Neural cell (in vitro differentiated cells): ENCODE results near the gene FHOD3. TPM values are rescaled to one million over a fixed set of nuclear protein-coding genes. Genes with fewer than 3 reads are reported as not detected.

ENCODE experiments used
- H2AFZ ChIP-seq: fragments of 200-600, 300-800 bp; sonication (generic), shearing (Covaris generic); 2 replicates; pipeline ENCODE4 v1.6.0; 2014; ENCODE audit warnings: low read depth, mild to moderate bottlenecking, antibody characterized with exemption, low read length, moderate library complexity
- H3F3A ChIP-seq: fragments of 200-600 bp; shearing (Covaris generic); 2 replicates; pipeline ENCODE4 v1.6.1; 2016; ENCODE audit warnings: mild to moderate bottlenecking, moderate library complexity, mixed read lengths, antibody characterized with exemption, low read length; ENCODE audit not compliant: insufficient read depth, poor library complexity, severe bottlenecking
- H3K27ac ChIP-seq: fragments of 200-600, 300-800 bp; sonication (generic), shearing (Covaris generic); 2 replicates; pipeline ENCODE4 v1.5.1; 2014; ENCODE audit warnings: mild to moderate bottlenecking, low read length, moderate library complexity
- H3K27me3 ChIP-seq: fragments of 300-800, 200-600 bp; sonication (generic), shearing (Covaris generic); 2 replicates; pipeline ENCODE4 v1.6.0; 2014; ENCODE audit warnings: mild to moderate bottlenecking, low read depth, low read length, moderate library complexity; ENCODE audit not compliant: insufficient read depth
- H3K36me3 ChIP-seq: fragments of 300-800, 200-600 bp; sonication (generic), shearing (Covaris generic); 2 replicates; pipeline ENCODE4 v1.5.1; 2014; ENCODE audit warnings: mild to moderate bottlenecking, antibody characterized with exemption, low read length, moderate library complexity; ENCODE audit not compliant: insufficient read depth
- H3K4me2 ChIP-seq: fragments of 300-800, 200-600 bp; sonication (generic), shearing (Covaris generic); 2 replicates; pipeline ENCODE4 v1.6.0; 2014; ENCODE audit warnings: mild to moderate bottlenecking, low read length
- H3K4me3 ChIP-seq: fragments of 300-800, 200-600 bp; sonication (generic), shearing (Covaris generic); 2 replicates; pipeline ENCODE4 v1.5.1; 2014; ENCODE audit warnings: mild to moderate bottlenecking, low read length, moderate library complexity
- H3K79me2 ChIP-seq: fragments of 200-600 bp; shearing (Covaris generic); replicated peaks from 2 replicates; pipeline ENCODE4 v1.6.0; 2014; ENCODE audit warnings: mild to moderate bottlenecking, low read length, moderate library complexity; ENCODE audit not compliant: insufficient read depth
- H3K9ac ChIP-seq: fragments of 300-800, 200-600 bp; sonication (generic), shearing (Covaris generic); 2 replicates; pipeline ENCODE4 v1.6.1; 2016; ENCODE audit warnings: mild to moderate bottlenecking, low read length, mixed read lengths
- H3K9me2 ChIP-seq: fragments of 200-600 bp; shearing (Covaris generic); 2 replicates; pipeline ENCODE4 v1.6.1; 2016; ENCODE audit warnings: mild to moderate bottlenecking, low read length, mixed read lengths; ENCODE audit not compliant: insufficient read depth
- H3K9me3 ChIP-seq: fragments of 200-600, 300-800 bp; sonication (generic), shearing (Covaris generic); 2 replicates; pipeline ENCODE4 v1.6.1; 2016; ENCODE audit warnings: mild to moderate bottlenecking, mixed run types, low read length, moderate library complexity, mixed read lengths
- H4K20me1 ChIP-seq: fragments of 200-600 bp; shearing (Covaris generic); 2 replicates; pipeline ENCODE4 v1.6.1; 2016; ENCODE audit warnings: mild to moderate bottlenecking, mixed run types; ENCODE audit not compliant: insufficient read depth
- CTCF ChIP-seq: fragments of 450-650 bp; IDR thresholded peaks from 2 replicates; pipeline ENCODE4 v1.5.1; 2014; ENCODE audit warnings: antibody characterized with exemption, mild to moderate bottlenecking, moderate library complexity; ENCODE audit not compliant: poor library complexity, severe bottlenecking
- EP300 ChIP-seq: fragments of 450-650 bp; conservative IDR thresholded peaks from 2 replicates; pipeline ENCODE4 v1.6.1; 2014; ENCODE audit warnings: antibody characterized with exemption, mild to moderate bottlenecking, moderate library complexity; ENCODE audit not compliant: poor library complexity, severe bottlenecking
- EZH2 ChIP-seq: fragments of 200-600, 300-800 bp; shearing (Covaris generic), sonication (generic); IDR thresholded peaks from 2 replicates; pipeline ENCODE4 v1.6.1; 2014; ENCODE audit warnings: antibody characterized with exemption, low read length, borderline replicate concordance, mild to moderate bottlenecking; ENCODE audit not compliant: insufficient read depth, poor library complexity, severe bottlenecking
- MXI1 ChIP-seq: fragments of 450-650 bp; conservative IDR thresholded peaks from 2 replicates; pipeline ENCODE4 v1.6.1; 2014; ENCODE audit warnings: antibody characterized with exemption, mild to moderate bottlenecking; ENCODE audit not compliant: poor library complexity, severe bottlenecking
- POLR2AphosphoS5 ChIP-seq: IDR thresholded peaks from 2 replicates; pipeline ENCODE4 v1.6.1; 2012
- RAD21 ChIP-seq: fragments of 450-650 bp; conservative IDR thresholded peaks from 2 replicates; pipeline ENCODE4 v1.6.1; 2014; ENCODE audit warnings: antibody characterized with exemption, mild to moderate bottlenecking, moderate library complexity
- SMC3 ChIP-seq: fragments of 450-650 bp; conservative IDR thresholded peaks from 2 replicates; pipeline ENCODE4 v1.6.1; 2014; ENCODE audit warnings: antibody characterized with exemption, mild to moderate bottlenecking, moderate library complexity; ENCODE audit not compliant: poor library complexity
- TAF1 ChIP-seq: IDR thresholded peaks from 2 replicates; pipeline ENCODE4 v1.6.1; 2012; ENCODE audit warnings: low read depth
- polyA plus RNA-seq: library from polyadenylated mRNA; depleted of rRNA; stranded (reverse); fragments of >200 nt; gene quantifications from 2 replicates; pipeline ENCODE4 v1.2.3, GENCODE V29; 2014
- TF ChIP-seq, protein P1 (sequence below): IDR thresholded peaks from 2 replicates; pipeline ENCODE4 v1.6.1; 2012; ENCODE audit warnings: borderline replicate concordance

FHOD3 gene
- polyA plus RNA-seq, 1 donor from 2014 or later, result 19.4 TPM

DNA sequence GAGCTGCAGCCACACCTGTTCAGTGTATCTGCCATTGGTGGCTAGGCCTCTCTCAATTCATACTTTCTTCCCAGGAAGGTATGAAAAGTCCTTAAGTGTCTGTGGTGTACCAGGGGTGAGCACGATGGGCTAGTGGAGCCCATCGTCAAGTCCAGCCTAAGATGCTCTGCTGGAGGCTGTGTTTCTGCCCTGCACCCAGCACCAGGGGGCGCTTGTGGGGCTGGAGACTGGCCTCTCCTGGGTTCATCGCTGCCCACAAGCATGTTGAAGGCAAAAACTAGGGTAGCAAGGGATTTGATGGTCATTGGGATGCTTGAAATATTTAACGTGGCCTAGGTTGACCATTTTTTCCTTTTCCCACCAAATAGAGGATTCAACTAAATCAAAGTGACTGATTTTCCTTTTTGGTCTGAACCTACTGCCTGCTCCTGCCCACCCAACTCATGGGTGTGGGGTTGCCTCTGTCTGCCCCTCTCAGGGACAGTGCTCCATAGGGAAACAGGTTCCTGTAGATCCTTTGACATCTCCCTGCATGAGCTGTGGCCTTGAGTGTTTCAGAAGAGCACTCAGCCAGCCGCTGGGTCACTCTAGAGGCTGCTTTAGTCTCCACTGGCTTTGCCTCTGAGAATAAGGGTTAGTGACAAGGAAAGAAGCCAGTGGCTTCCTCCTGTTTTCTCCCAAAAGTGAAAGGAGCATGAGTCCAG, 472.2 kb downstream of the FHOD3 start:
- Histone ChIP-seq H4K20me1 (no peaks in the 10 kb centered on the region), H3K9me2 (no peaks in the 10 kb centered on the region), H2AFZ (no peak overlapping the region), H3K36me3 (no peaks in the 10 kb centered on the region), H3K4me2 (no peak overlapping the region), H3K27me3 (no peaks in the 10 kb centered on the region), H3K79me2 (no peaks in the 10 kb centered on the region), H3K4me3 (no peak overlapping the region), H3F3A (no peaks in the 10 kb centered on the region), H3K27ac (no peak overlapping the region), H3K9me3 (no peaks in the 10 kb centered on the region), H3K9ac (no peak overlapping the region)
- no peak for TF ChIP-seq SMC3

DNA sequence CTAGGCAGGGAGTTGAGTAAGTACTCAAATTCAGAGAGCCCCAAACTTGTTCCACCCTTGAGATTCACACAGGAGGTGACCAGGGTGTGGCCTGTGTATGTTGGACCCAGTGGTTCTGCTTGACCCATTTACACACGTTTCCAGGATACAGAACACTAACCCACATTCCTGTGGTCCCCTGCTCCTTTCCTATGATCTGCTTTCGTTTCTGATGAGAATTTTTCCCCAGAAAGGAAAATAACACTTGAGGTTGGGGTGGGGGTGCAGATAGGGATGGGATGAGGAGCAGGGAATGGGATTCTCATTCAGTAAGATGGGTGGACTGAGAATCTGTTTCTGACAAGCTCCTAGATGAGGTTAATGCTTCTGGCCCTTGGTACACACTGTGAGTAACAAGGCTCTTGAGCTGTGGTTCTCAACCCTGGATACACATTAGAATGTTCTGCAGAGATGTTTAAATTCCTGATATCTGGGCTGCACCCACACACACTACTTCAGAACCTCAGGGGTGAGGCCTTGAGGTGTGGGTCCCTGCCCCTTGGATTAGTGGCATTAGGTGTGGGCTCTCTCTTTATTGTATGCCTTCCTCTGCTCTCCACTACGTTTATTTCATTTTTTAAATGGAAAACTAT, 472.9 kb downstream of the FHOD3 start:
- Histone ChIP-seq H3K36me3 (no peaks in the 10 kb centered on the region), H3K9me3 (no peaks in the 10 kb centered on the region), H3K4me2 (no peak overlapping the region), H3K79me2 (no peaks in the 10 kb centered on the region), H3K27ac (no peak overlapping the region), H2AFZ (no peak overlapping the region), H3F3A (no peaks in the 10 kb centered on the region), H3K9ac (no peak overlapping the region), H3K27me3 (no peaks in the 10 kb centered on the region), H3K4me3 (no peak overlapping the region), H3K9me2 (no peaks in the 10 kb centered on the region), H4K20me1 (no peaks in the 10 kb centered on the region)
- TF ChIP-seq MXI1, result no peak

DNA sequence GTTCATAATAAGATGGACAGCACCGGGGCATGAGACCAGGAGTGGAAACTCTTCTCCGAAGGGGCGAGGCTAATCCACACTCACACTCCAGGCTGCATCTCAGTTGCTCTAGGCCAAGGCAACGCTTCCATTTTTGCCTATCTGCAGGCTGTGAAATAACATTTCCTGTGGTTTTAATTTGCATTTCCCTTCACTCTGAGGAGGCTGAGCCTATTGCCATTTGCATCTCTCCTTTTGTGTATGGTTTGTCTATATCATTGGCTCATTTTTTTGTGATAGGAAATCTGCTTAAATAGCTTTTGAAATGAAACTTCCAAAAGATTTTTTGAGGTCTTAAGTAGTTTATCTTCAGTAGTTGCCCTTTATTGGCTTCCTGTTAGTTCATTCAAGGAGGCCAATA, 473.7 kb downstream of the FHOD3 start:
- H3K4me3 ChIP-seq, result no peak overlapping the region
- no peaks in the 10 kb centered on the region for H3F3A ChIP-seq
- H3K27me3 ChIP-seq, result no peaks in the 10 kb centered on the region
- no peaks in the 10 kb centered on the region for H3K79me2 ChIP-seq
- H3K36me3 ChIP-seq, result no peaks in the 10 kb centered on the region
- no peak overlapping the region for H3K27ac ChIP-seq
- TF ChIP-seq, protein P1, sequence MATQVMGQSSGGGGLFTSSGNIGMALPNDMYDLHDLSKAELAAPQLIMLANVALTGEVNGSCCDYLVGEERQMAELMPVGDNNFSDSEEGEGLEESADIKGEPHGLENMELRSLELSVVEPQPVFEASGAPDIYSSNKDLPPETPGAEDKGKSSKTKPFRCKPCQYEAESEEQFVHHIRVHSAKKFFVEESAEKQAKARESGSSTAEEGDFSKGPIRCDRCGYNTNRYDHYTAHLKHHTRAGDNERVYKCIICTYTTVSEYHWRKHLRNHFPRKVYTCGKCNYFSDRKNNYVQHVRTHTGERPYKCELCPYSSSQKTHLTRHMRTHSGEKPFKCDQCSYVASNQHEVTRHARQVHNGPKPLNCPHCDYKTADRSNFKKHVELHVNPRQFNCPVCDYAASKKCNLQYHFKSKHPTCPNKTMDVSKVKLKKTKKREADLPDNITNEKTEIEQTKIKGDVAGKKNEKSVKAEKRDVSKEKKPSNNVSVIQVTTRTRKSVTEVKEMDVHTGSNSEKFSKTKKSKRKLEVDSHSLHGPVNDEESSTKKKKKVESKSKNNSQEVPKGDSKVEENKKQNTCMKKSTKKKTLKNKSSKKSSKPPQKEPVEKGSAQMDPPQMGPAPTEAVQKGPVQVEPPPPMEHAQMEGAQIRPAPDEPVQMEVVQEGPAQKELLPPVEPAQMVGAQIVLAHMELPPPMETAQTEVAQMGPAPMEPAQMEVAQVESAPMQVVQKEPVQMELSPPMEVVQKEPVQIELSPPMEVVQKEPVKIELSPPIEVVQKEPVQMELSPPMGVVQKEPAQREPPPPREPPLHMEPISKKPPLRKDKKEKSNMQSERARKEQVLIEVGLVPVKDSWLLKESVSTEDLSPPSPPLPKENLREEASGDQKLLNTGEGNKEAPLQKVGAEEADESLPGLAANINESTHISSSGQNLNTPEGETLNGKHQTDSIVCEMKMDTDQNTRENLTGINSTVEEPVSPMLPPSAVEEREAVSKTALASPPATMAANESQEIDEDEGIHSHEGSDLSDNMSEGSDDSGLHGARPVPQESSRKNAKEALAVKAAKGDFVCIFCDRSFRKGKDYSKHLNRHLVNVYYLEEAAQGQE, result no peak
- TF ChIP-seq MXI1, result no peak
- TF ChIP-seq TAF1, result no peak
- no peak for TF ChIP-seq EZH2
- no peak for TF ChIP-seq SMC3
- TF ChIP-seq EP300, result no peak
- no peak for TF ChIP-seq RAD21
- no peak for TF ChIP-seq CTCF
- TF ChIP-seq POLR2AphosphoS5, result no peak
- H3K9me2 ChIP-seq, result no peaks in the 10 kb centered on the region
- no peaks in the 10 kb centered on the region for H3K9me3 ChIP-seq
- H4K20me1 ChIP-seq, result no peaks in the 10 kb centered on the region
- no peak overlapping the region for H2AFZ ChIP-seq
- H3K4me2 ChIP-seq, result no peak overlapping the region
- H3K9ac ChIP-seq, result no peak overlapping the region
